Esophagus (tissue), 2 donors: ENCODE measurements around the gene PICK1. TPM values are rescaled to one million over a fixed set of nuclear protein-coding genes. Genes with fewer than 3 reads are reported as not detected.

ENCODE experiments used
- H3K27ac ChIP-seq, 2 donors: one replicate each; pipeline ENCODE4 v1.5.1; 2013; ENCODE audit warnings: low read depth in 2 of 2, mild to moderate bottlenecking in 2 of 2, inconsistent platforms in 1 of 2, low read length in 1 of 2, moderate library complexity in 1 of 2
- H3K27me3 ChIP-seq, 2 donors: one replicate each; pipeline ENCODE4 v1.6.1; 2013; ENCODE audit warnings: low read length in 2 of 2, control low read depth in 1 of 2, mild to moderate bottlenecking in 1 of 2; ENCODE audit not compliant: insufficient read depth in 2 of 2, control insufficient read depth in 1 of 2
- H3K36me3 ChIP-seq, 2 donors: one replicate each; pipeline ENCODE4 v1.6.1; 2013; ENCODE audit warnings: low read length in 1 of 2; ENCODE audit not compliant: control insufficient read depth in 2 of 2, insufficient read depth in 2 of 2
- H3K4me1 ChIP-seq, 2 donors: one replicate each; pipeline ENCODE4 v1.6.1; 2013; ENCODE audit warnings: low read length in 1 of 2; ENCODE audit not compliant: control insufficient read depth in 2 of 2, insufficient read depth in 2 of 2
- H3K4me3 ChIP-seq, 2 donors: one replicate each; pipeline ENCODE4 v1.5.1; 2013; ENCODE audit warnings: low read length in 2 of 2, mild to moderate bottlenecking in 2 of 2, low read depth in 1 of 2, moderate library complexity in 1 of 2
- H3K9me3 ChIP-seq, 2 donors: one replicate each; pipeline ENCODE4 v1.6.1; 2013; ENCODE audit warnings: mild to moderate bottlenecking in 2 of 2, low read depth in 1 of 2, low read length in 1 of 2, moderate library complexity in 1 of 2; ENCODE audit not compliant: control insufficient read depth in 2 of 2, insufficient read depth in 1 of 2
- WGBS, 2 donors: extraction: QIAGEN DNeasy Blood & Tissue Kit; methylation state at CpG; one replicate each; pipeline ENCODE4 v1.1.7; 2013; 5-methylcytosine and 5-hydroxymethylcytosine counted together
- polyA plus RNA-seq, 2 donors: library from polyadenylated mRNA; stranded (reverse); fragments of 200-250 nt; gene quantifications; one replicate each; pipeline ENCODE4 v1.2.3, GENCODE V29; 2013
- donor health status: healthy with polysubstance abuse.
- donor health status: Bipolar disorder and iron deficiency.

The PICK1 gene
- polyA plus RNA-seq, 2 donors = 25.3 to 25.6 TPM

GRCh38 chr22:38087855-38088254 lies 30.7 kb downstream of the PICK1 start:
- WGBS, 2 donors = 92 to 93% methylated on average over 12 of the region's 12 CpGs
- Histone ChIP-seq H3K4me3 (peak overlapping the region in 1 of 2 donors; percentile 40), H3K36me3 (peaks cover 0 to 3% of the 10 kb centered on the region in 2 donors), H3K9me3 (peaks cover 0 to 2% of the 10 kb centered on the region in 2 donors), H3K27ac (no peak overlapping the region), H3K27me3 (no peaks in the 10 kb centered on the region), H3K4me1 (peaks cover 3 to 10% of the 10 kb centered on the region in 2 donors)

- H3K4me3 ChIP-seq = peak overlapping the region; percentile 40
- 17 to 25% methylated on average over 59 to 85 of the region's 85 CpGs for WGBS, 2 donors
- H3K4me1 ChIP-seq = peaks cover 3 to 10% of the 10 kb centered on the region in 2 donors
- H3K27ac ChIP-seq = no peak overlapping the region
- H3K9me3 ChIP-seq = no peaks in the 10 kb centered on the region
- H3K27me3 ChIP-seq = no peaks in the 10 kb centered on the region
- peaks cover 0 to 3% of the 10 kb centered on the region in 2 donors for H3K36me3 ChIP-seq
Observed at GRCh38 chr22:38088629-38089473, 31.6 kb downstream of the PICK1 start.

- Histone ChIP-seq H3K4me1 (peaks cover 3 to 10% of the 10 kb centered on the region in 2 donors), H3K9me3 (no peaks in the 10 kb centered on the region), H3K4me3 (peak overlapping the region; percentile 8 to 40), H3K27ac (no peak overlapping the region), H3K27me3 (no peaks in the 10 kb centered on the region), H3K36me3 (peaks cover 0 to 3% of the 10 kb centered on the region in 2 donors)
- WGBS, 2 donors = 21 to 36% methylated on average over 33 to 34 of the region's 34 CpGs
Observed at GRCh38 chr22:38089474-38089851, 32.3 kb downstream of the PICK1 start.

- Histone ChIP-seq H3K4me3 (no peak overlapping the region), H3K27ac (no peak overlapping the region), H3K4me1 (no peaks in the 10 kb centered on the region), H3K9me3 (no peaks in the 10 kb centered on the region), H3K36me3 (no peaks in the 10 kb centered on the region), H3K27me3 (no peaks in the 10 kb centered on the region)
- 90 to 96% methylated on average over 12 to 15 of the region's 15 CpGs for WGBS, 2 donors
Observed at GRCh38 chr22:38097058-38097457, 39.9 kb downstream of the PICK1 start.

GRCh38 chr22:38097557-38098409 lies 40.6 kb downstream of the PICK1 start:
- WGBS, 2 donors = 59 to 65% methylated on average over 28 to 30 of the region's 32 CpGs
- no peak overlapping the region for H3K27ac ChIP-seq

GRCh38 chr22:38098410-38099249 lies 41.4 kb downstream of the PICK1 start:
- Histone ChIP-seq H3K4me3 (no peak overlapping the region), H3K4me1 (no peaks in the 10 kb centered on the region), H3K9me3 (no peaks in the 10 kb centered on the region), H3K36me3 (no peaks in the 10 kb centered on the region), H3K27me3 (no peaks in the 10 kb centered on the region), H3K27ac (no peak overlapping the region)
- WGBS, 2 donors = 66 to 68% methylated on average over 9 of the region's 9 CpGs

More at GRCh38 chr22:38097557-38098409, 40.6 kb downstream of the PICK1 start:
- H3K9me3 ChIP-seq = no peaks in the 10 kb centered on the region
- no peaks in the 10 kb centered on the region for H3K27me3 ChIP-seq
- H3K4me3 ChIP-seq = no peak overlapping the region
- no peaks in the 10 kb centered on the region for H3K36me3 ChIP-seq
- H3K4me1 ChIP-seq = no peaks in the 10 kb centered on the region

GRCh38 chr22:38103641-38104040 lies 46.4 kb downstream of the PICK1 start:
- H3K9me3 ChIP-seq = no peaks in the 10 kb centered on the region
- WGBS, 2 donors = 72 to 76% methylated on average over 8 of the region's 8 CpGs
- H3K4me1 ChIP-seq = no peaks in the 10 kb centered on the region
- H3K4me3 ChIP-seq = no peak overlapping the region
- H3K36me3 ChIP-seq = no peaks in the 10 kb centered on the region
- H3K27me3 ChIP-seq = no peaks in the 10 kb centered on the region
- no peak overlapping the region for H3K27ac ChIP-seq

GRCh38 chr22:38104084-38104483 lies 46.9 kb downstream of the PICK1 start:
- no peak overlapping the region for H3K27ac ChIP-seq
- no peaks in the 10 kb centered on the region for H3K27me3 ChIP-seq
- no peak overlapping the region for H3K4me3 ChIP-seq
- no peaks in the 10 kb centered on the region for H3K4me1 ChIP-seq
- no peaks in the 10 kb centered on the region for H3K9me3 ChIP-seq
- 78 to 82% methylated on average over 6 of the region's 6 CpGs for WGBS, 2 donors
- H3K36me3 ChIP-seq = no peaks in the 10 kb centered on the region
